WTC11 (cell line): ENCODE measurements around the gene ST3GAL6. TPM values are rescaled to one million over a fixed set of nuclear protein-coding genes. Genes with fewer than 3 reads are reported as not detected.

Experiments
- ATAC-seq: fragments of 200-7000 bp; cut with Tn5 transposase; 2 replicates; pipeline ENCODE4 v1.10.0; 2021; ENCODE audit warnings: mild to moderate bottlenecking, moderate library complexity
- CTCF ChIA-PET: fragments of 300-600 bp; sonication (Branson Sonifier 250); formaldehyde crosslinking; loops from one replicate; lab custom pipeline; 2021; ENCODE audit warnings: antibody characterized with exemption; lab: Charles Lee
- POLR2A ChIA-PET: fragments of 350-600 bp; sonication (Branson Sonifier 250); formaldehyde crosslinking; loops from one replicate; lab custom pipeline; 2021; ENCODE audit warnings: antibody characterized with exemption; lab: Charles Lee
- DNase-seq: peaks from one replicate; pipeline ENCODE4 v3.0.0; 2021; ENCODE audit warnings: low spot score
- H3K27ac Mint-ChIP-seq: 2 replicates; pipeline ENCODE4 v1.8.0; 2021; ENCODE audit warnings: mixed read lengths
- H3K27me3 Mint-ChIP-seq: 2 replicates; pipeline ENCODE4 v1.8.0; 2021; ENCODE audit warnings: low read depth, mild to moderate bottlenecking, moderate library complexity, mixed read lengths
- H3K36me3 Mint-ChIP-seq: 2 replicates; pipeline ENCODE4 v1.8.0; 2021; ENCODE audit warnings: mixed read lengths
- H3K4me1 Mint-ChIP-seq: 2 replicates; pipeline ENCODE4 v1.8.0; 2022; ENCODE audit warnings: mixed read lengths
- H3K4me3 Mint-ChIP-seq: 2 replicates; pipeline ENCODE4 v1.8.0; 2021; ENCODE audit warnings: mild to moderate bottlenecking, moderate library complexity, mixed read lengths
- H3K9me3 Mint-ChIP-seq: 2 replicates; pipeline ENCODE4 v1.8.0; 2021; ENCODE audit warnings: mixed read lengths
- FOXK1 ChIP-seq: sonication (generic); formaldehyde crosslinking; IDR thresholded peaks from 2 replicates; pipeline ENCODE4 v1.8.0; 2022; ENCODE audit warnings: mild to moderate bottlenecking, moderate library complexity, missing genetic modification reagents
- NFE2L1 ChIP-seq: sonication (generic); formaldehyde crosslinking; IDR thresholded peaks from 2 replicates; pipeline ENCODE4 v1.8.1; 2023; ENCODE audit warnings: missing genetic modification reagents
- NR1H2 ChIP-seq: sonication (generic); formaldehyde crosslinking; IDR thresholded peaks from 2 replicates; pipeline ENCODE4 v1.9.0; 2021; ENCODE audit warnings: mild to moderate bottlenecking, moderate library complexity, missing genetic modification reagents
- NR3C1 ChIP-seq: sonication (generic); formaldehyde crosslinking; conservative IDR thresholded peaks from 2 replicates; pipeline ENCODE4 v1.8.1; 2023; ENCODE audit warnings: low read depth, mild to moderate bottlenecking, missing genetic modification reagents
- RELA ChIP-seq: sonication (generic); formaldehyde crosslinking; IDR thresholded peaks from 2 replicates; pipeline ENCODE4 v1.8.1; 2022; ENCODE audit warnings: missing genetic modification reagents, mild to moderate bottlenecking, borderline replicate concordance
- RORB ChIP-seq: fragments of 250-450 bp; sonication (Bioruptor Pico); IDR thresholded peaks from 2 replicates; pipeline ENCODE4 v1.9.0; 2021; ENCODE audit warnings: mild to moderate bottlenecking
- SOX15 ChIP-seq: fragments of 250-450 bp; sonication (Bioruptor Pico); IDR thresholded peaks from 2 replicates; pipeline ENCODE4 v1.9.0; 2021; ENCODE audit warnings: mild to moderate bottlenecking
- total RNA-seq: library from RNA; stranded (reverse); gene quantifications from 3 replicates; pipeline ENCODE4 v1.2.3, GENCODE V29; 2021
- TF ChIP-seq, protein P1 (sequence below): fragments of 200-600 bp; IDR thresholded peaks from 2 replicates; pipeline ENCODE4 v1.8.0; 2022; ENCODE audit warnings: antibody characterized with exemption
- TF ChIP-seq, protein P2 (sequence below): sonication (generic); formaldehyde crosslinking; IDR thresholded peaks from 2 replicates; pipeline ENCODE4 v1.8.0; 2022; ENCODE audit warnings: mild to moderate bottlenecking, missing genetic modification reagents
- TF ChIP-seq, protein P3 (sequence below): sonication (generic); formaldehyde crosslinking; IDR thresholded peaks from 2 replicates; pipeline ENCODE4 v1.8.1; 2022; ENCODE audit warnings: mild to moderate bottlenecking, missing genetic modification reagents, moderate library complexity, borderline replicate concordance
- TF ChIP-seq, protein P4 (sequence below): sonication (generic); formaldehyde crosslinking; IDR thresholded peaks from 2 replicates; pipeline ENCODE4 v1.8.1; 2022; ENCODE audit warnings: missing genetic modification reagents, borderline replicate concordance
- TF ChIP-seq, protein P5 (sequence below): sonication (generic); formaldehyde crosslinking; IDR thresholded peaks from 2 replicates; pipeline ENCODE4 v1.8.0; 2022; ENCODE audit warnings: mild to moderate bottlenecking, missing genetic modification reagents
- TF ChIP-seq, protein P6 (sequence below): sonication (generic); formaldehyde crosslinking; IDR thresholded peaks from 2 replicates; pipeline ENCODE4 v1.8.0; 2023; ENCODE audit warnings: missing genetic modification reagents, mild to moderate bottlenecking, borderline replicate concordance

ST3GAL6 gene
- total RNA-seq, 1 experiment from 2014 or later, result 8.1 TPM

DNA sequence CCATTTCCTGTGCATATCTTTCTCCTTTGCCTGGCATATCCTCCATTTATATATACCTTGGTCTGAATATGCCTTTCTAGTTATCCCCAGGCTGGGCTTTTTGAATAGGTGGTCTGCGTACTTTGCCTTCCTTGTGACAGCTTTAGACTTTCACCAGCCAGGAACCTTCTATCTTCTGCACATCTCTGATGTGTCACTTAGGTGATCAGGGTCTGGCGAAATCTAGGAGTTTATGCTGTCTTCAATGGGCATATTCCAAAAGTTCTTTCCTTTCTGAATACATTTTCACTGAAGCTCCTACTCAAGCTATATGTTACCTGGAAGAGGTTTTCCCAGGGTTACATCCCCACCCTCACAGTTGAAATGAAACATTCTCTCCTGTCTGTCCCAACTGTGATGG, 27.8 kb upstream of the ST3GAL6 start (continued):
- TF ChIP-seq, protein P1, sequence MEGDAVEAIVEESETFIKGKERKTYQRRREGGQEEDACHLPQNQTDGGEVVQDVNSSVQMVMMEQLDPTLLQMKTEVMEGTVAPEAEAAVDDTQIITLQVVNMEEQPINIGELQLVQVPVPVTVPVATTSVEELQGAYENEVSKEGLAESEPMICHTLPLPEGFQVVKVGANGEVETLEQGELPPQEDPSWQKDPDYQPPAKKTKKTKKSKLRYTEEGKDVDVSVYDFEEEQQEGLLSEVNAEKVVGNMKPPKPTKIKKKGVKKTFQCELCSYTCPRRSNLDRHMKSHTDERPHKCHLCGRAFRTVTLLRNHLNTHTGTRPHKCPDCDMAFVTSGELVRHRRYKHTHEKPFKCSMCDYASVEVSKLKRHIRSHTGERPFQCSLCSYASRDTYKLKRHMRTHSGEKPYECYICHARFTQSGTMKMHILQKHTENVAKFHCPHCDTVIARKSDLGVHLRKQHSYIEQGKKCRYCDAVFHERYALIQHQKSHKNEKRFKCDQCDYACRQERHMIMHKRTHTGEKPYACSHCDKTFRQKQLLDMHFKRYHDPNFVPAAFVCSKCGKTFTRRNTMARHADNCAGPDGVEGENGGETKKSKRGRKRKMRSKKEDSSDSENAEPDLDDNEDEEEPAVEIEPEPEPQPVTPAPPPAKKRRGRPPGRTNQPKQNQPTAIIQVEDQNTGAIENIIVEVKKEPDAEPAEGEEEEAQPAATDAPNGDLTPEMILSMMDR, result no peak
- TF ChIP-seq, protein P2, sequence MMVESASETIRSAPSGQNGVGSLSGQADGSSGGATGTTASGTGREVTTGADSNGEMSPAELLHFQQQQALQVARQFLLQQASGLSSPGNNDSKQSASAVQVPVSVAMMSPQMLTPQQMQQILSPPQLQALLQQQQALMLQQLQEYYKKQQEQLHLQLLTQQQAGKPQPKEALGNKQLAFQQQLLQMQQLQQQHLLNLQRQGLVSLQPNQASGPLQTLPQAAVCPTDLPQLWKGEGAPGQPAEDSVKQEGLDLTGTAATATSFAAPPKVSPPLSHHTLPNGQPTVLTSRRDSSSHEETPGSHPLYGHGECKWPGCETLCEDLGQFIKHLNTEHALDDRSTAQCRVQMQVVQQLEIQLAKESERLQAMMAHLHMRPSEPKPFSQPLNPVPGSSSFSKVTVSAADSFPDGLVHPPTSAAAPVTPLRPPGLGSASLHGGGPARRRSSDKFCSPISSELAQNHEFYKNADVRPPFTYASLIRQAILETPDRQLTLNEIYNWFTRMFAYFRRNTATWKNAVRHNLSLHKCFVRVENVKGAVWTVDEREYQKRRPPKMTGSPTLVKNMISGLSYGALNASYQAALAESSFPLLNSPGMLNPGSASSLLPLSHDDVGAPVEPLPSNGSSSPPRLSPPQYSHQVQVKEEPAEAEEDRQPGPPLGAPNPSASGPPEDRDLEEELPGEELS (CRISPR knock-in tag), result no peak
- TF ChIP-seq, protein P3, sequence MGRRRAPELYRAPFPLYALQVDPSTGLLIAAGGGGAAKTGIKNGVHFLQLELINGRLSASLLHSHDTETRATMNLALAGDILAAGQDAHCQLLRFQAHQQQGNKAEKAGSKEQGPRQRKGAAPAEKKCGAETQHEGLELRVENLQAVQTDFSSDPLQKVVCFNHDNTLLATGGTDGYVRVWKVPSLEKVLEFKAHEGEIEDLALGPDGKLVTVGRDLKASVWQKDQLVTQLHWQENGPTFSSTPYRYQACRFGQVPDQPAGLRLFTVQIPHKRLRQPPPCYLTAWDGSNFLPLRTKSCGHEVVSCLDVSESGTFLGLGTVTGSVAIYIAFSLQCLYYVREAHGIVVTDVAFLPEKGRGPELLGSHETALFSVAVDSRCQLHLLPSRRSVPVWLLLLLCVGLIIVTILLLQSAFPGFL (CRISPR knock-in tag), result no peak
- TF ChIP-seq RORB (CRISPR knock-in tag) (no peak), FOXK1 (CRISPR knock-in tag) (no peak), RELA (CRISPR knock-in tag) (no peak)
- TF ChIP-seq, protein P4, sequence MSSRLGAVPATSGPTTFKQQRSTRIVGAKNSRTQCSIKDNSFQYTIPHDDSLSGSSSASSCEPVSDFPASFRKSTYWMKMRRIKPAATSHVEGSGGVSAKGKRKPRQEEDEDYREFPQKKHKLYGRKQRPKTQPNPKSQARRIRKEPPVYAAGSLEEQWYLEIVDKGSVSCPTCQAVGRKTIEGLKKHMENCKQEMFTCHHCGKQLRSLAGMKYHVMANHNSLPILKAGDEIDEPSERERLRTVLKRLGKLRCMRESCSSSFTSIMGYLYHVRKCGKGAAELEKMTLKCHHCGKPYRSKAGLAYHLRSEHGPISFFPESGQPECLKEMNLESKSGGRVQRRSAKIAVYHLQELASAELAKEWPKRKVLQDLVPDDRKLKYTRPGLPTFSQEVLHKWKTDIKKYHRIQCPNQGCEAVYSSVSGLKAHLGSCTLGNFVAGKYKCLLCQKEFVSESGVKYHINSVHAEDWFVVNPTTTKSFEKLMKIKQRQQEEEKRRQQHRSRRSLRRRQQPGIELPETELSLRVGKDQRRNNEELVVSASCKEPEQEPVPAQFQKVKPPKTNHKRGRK (CRISPR knock-in tag), result no peak
- TF ChIP-seq, protein P5, sequence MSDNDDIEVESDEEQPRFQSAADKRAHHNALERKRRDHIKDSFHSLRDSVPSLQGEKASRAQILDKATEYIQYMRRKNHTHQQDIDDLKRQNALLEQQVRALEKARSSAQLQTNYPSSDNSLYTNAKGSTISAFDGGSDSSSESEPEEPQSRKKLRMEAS (CRISPR knock-in tag), result no peak

DNA sequence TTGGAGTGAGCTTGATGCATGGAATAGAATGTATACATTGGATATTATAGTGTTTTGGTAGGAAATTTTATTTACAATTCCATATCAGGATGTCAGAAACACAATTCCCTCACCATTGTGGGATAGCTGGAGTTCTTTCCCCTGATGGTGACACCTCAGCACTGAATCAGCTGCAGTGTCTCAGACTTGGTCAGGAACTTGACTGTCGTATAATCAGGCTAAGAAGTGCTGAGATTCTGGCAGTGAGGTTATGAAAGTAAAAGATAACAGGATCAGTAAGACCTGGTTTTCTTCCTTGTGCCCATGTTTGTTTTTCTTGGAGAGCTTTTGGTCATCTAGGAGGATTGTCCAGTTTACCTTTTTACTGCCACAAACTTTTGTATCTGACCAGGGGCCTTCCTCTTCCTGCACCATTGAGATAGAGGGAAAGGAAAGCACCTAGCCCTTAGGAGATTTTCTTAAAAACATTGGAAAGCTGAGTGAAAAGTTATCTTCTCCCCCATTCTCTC, 27.3 kb upstream of the ST3GAL6 start:
- ATAC-seq, result no peak
- Mint-ChIP-seq H3K36me3 (no peaks in the 10 kb centered on the region), H3K27ac (no peak overlapping the region), H3K4me3 (no peak overlapping the region), H3K27me3 (peaks cover 34% of the 10 kb centered on the region), H3K4me1 (peaks cover 21% of the 10 kb centered on the region)
- POLR2A ChIA-PET, result interaction anchor here (0.6 kb wide), 1 partner anchor 166 kb away, joined by 4 read pairs; the partner anchor contains the start of gene DCBLD2
- CTCF ChIA-PET, result interaction anchor here (1.4 kb wide), 1 partner anchor 133 kb away, joined by 3 read pairs; no protein-coding TSS in a partner anchor
- TF ChIP-seq NFE2L1 (CRISPR knock-in tag), result no peak
- no peak for TF ChIP-seq NR3C1 (CRISPR knock-in tag)
- TF ChIP-seq NR1H2 (CRISPR knock-in tag), result no peak
- TF ChIP-seq, protein P6, sequence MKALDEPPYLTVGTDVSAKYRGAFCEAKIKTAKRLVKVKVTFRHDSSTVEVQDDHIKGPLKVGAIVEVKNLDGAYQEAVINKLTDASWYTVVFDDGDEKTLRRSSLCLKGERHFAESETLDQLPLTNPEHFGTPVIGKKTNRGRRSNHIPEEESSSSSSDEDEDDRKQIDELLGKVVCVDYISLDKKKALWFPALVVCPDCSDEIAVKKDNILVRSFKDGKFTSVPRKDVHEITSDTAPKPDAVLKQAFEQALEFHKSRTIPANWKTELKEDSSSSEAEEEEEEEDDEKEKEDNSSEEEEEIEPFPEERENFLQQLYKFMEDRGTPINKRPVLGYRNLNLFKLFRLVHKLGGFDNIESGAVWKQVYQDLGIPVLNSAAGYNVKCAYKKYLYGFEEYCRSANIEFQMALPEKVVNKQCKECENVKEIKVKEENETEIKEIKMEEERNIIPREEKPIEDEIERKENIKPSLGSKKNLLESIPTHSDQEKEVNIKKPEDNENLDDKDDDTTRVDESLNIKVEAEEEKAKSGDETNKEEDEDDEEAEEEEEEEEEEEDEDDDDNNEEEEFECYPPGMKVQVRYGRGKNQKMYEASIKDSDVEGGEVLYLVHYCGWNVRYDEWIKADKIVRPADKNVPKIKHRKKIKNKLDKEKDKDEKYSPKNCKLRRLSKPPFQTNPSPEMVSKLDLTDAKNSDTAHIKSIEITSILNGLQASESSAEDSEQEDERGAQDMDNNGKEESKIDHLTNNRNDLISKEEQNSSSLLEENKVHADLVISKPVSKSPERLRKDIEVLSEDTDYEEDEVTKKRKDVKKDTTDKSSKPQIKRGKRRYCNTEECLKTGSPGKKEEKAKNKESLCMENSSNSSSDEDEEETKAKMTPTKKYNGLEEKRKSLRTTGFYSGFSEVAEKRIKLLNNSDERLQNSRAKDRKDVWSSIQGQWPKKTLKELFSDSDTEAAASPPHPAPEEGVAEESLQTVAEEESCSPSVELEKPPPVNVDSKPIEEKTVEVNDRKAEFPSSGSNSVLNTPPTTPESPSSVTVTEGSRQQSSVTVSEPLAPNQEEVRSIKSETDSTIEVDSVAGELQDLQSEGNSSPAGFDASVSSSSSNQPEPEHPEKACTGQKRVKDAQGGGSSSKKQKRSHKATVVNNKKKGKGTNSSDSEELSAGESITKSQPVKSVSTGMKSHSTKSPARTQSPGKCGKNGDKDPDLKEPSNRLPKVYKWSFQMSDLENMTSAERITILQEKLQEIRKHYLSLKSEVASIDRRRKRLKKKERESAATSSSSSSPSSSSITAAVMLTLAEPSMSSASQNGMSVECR (CRISPR knock-in tag), result no peak
- no peak for TF ChIP-seq SOX15 (CRISPR knock-in tag)
- TF ChIP-seq, all 79 proteins: peak for 0
- no peaks in the 10 kb centered on the region for H3K9me3 Mint-ChIP-seq
- DNase-seq, result no peak
